Transverse colon (tissue), 4 donors: ENCODE measurements around the gene GOLGA5.

Experiments
- POLR2A ChIP-seq: fragments of 450-650 bp; IDR thresholded peaks from one replicate; pipeline ENCODE4 v1.6.1; 2016; ENCODE audit warnings: antibody characterized with exemption, mild to moderate bottlenecking, moderate library complexity
- POLR2AphosphoS5 ChIP-seq, 3 donors: sonication (generic); formaldehyde crosslinking; IDR thresholded peaks; one replicate each; pipeline ENCODE4 v1.6.1; 2016; ENCODE audit warnings: antibody characterized with exemption in 3 of 3
- TF ChIP-seq, protein P1 (sequence below), 5 experiments: fragments of 200-600 bp in 3 of 5; fragments of 450-650 bp in 2 of 5; sonication (generic) in 3 of 5; IDR thresholded peaks; 1 replicate in 2 of 5; 2 replicates in 3 of 5; pipeline ENCODE4 v1.5.1; 2016 to 2017; ENCODE audit warnings: antibody characterized with exemption in 5 of 5, inconsistent platforms in 3 of 5, mild to moderate bottlenecking in 2 of 5, moderate library complexity in 1 of 5

DNA sequence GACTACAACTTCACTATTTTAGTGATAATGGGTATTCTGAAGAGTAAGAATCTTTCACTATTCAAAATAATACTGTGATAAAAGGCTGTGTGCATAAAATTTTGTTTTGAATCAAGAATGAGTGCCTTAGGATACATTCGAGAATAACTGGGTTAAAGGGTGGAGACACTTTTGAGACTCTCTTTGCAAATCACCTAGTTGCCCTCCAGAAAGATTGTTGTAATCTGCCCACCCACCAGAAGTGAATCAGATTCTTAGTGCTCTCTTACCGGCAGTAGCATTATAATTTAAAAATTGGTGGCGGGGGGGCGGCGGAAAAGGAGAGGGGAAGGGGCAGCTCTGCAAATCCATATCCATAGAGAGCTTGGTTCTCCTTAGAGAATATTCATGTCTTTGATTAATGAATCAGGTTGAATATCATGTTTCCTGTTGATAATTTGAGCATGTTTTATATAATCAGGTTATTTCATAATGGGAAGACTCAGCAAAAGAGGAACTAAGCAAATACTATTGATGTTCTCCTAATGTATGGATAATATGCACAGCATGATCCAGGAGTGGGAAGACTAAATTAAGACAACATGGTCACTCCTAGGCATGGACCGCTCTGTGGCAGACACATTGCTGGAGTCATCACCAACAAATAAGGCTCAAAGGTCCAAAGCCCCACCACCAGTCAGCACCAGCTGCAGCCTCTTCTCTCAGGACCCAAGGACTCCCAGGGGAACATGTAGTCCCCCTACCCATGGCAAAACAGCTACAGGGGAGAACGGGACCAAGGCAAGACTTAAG is 66.1 kb downstream of the GOLGA5 start:
- TF ChIP-seq POLR2AphosphoS5 (IDR thresholded peaks at IDR 0.05) (no peak), POLR2A (no peak)
- TF ChIP-seq, protein P1, sequence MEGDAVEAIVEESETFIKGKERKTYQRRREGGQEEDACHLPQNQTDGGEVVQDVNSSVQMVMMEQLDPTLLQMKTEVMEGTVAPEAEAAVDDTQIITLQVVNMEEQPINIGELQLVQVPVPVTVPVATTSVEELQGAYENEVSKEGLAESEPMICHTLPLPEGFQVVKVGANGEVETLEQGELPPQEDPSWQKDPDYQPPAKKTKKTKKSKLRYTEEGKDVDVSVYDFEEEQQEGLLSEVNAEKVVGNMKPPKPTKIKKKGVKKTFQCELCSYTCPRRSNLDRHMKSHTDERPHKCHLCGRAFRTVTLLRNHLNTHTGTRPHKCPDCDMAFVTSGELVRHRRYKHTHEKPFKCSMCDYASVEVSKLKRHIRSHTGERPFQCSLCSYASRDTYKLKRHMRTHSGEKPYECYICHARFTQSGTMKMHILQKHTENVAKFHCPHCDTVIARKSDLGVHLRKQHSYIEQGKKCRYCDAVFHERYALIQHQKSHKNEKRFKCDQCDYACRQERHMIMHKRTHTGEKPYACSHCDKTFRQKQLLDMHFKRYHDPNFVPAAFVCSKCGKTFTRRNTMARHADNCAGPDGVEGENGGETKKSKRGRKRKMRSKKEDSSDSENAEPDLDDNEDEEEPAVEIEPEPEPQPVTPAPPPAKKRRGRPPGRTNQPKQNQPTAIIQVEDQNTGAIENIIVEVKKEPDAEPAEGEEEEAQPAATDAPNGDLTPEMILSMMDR (IDR thresholded peaks at IDR 0.05) = no peak
